Stimulated activated naive CD8-positive, alpha-beta T cell treated with anti-CD3 and anti-CD28 coated beads, Interleukin-15, amount 100 ng/mL, for 72 hours (primary cell): ENCODE results near the gene PHF3.

Experiments used
- ATAC-seq: fragments of 150-1000 bp; cut with Tn5 transposase; 2 replicates; pipeline ENCODE4 v1.10.0; 2021; ENCODE audit warnings: mild to moderate bottlenecking, moderate library complexity
- DNase-seq, 2 donors: peaks; one replicate each; pipeline ENCODE4 v3.0.0; 2021 to 2022
- H3K27ac Mint-ChIP-seq, 2 donors: one replicate each; pipeline ENCODE4 v1.8.0; 2022; ENCODE audit warnings: mild to moderate bottlenecking in 2 of 2, mixed read lengths in 2 of 2, moderate library complexity in 2 of 2
- H3K27me3 Mint-ChIP-seq: one replicate; pipeline ENCODE4 v1.8.0; 2022; ENCODE audit warnings: mixed read lengths
- H3K4me1 Mint-ChIP-seq: one replicate; pipeline ENCODE4 v1.8.0; 2022; ENCODE audit warnings: mild to moderate bottlenecking, mixed read lengths
- H3K4me3 Mint-ChIP-seq, 2 donors: one replicate each; pipeline ENCODE4 v1.8.0; 2022; ENCODE audit warnings: mild to moderate bottlenecking in 2 of 2, mixed read lengths in 2 of 2, moderate library complexity in 1 of 2
- H3K9me3 Mint-ChIP-seq, 2 donors: one replicate each; pipeline ENCODE4 v1.8.0; 2022; ENCODE audit warnings: mixed read lengths in 2 of 2

PHF3 gene

GRCh38 chr6:63764318-63764916, 128.8 kb downstream of the PHF3 start:
- H3K27ac Mint-ChIP-seq, result no peak overlapping the region
- DNase-seq (no peak), ATAC-seq (no peak)
- H3K9me3 Mint-ChIP-seq, result peaks cover 0 to 9% of the 10 kb centered on the region in 2 donors
- no peaks in the 10 kb centered on the region for H3K4me1 Mint-ChIP-seq
- no peak overlapping the region for H3K4me3 Mint-ChIP-seq
- H3K27me3 Mint-ChIP-seq, result no peaks in the 10 kb centered on the region
